HG02642 (cell line): ENCODE data around the gene CDC14A.
"Not testable (repeated sequence)": the region's sequence is repeated elsewhere in the genome, so short reads cannot be mapped to it uniquely, and the experiment has no call there.

Experiments
- ATAC-seq: cut with Tn5 transposase; IDR thresholded peaks from one replicate; pipeline ENCODE4 v1.9.1; 2021; ENCODE audit warnings: mild to moderate bottlenecking; ENCODE audit not compliant: unreplicated experiment, poor library complexity

The CDC14A gene

GRCh38 chr1:100332331-100332730 lies 20.0 kb upstream of the CDC14A start:
- ATAC-seq: no peak

DNA sequence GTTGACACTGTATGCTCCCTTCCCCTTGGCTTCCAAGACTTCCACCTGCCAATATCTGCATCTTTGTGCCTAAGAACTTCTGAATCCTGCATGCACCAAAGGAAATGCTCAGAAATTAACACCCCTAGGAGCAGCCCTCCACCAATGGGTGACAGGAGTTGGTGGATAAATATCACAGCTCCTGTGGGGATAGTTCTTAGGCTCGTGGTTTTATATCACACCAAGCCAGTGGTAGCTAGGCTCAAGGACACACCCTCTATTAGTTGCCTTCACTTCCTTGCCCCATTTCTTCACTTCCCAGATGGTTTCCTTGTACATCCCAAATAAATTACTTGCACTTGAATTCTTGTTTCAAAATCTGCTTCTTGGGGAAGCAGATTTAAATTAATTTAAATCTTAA lies 16.9 kb upstream of the CDC14A start:
- ATAC-seq: no peak

DNA sequence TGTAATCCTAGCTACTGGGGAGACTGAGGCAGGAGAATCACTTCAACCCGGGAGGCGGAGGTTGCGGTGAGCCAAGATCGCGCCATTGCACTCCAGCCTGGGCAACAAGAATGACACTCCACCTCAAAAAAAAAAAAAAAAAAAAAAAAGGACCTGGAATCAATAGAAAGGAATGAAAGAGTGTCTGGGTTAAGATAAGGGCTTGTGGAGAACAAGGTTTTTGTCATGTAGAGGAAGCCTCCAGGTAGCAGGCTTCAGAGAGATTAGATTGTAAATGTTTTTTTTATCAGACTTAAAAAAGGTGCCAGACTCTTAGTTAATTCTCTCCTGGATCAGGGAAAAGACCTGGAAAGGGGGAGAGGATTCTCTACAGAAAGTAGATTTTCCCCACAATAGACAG lies 14.4 kb upstream of the CDC14A start:
- not testable (repeated sequence) for ATAC-seq

DNA sequence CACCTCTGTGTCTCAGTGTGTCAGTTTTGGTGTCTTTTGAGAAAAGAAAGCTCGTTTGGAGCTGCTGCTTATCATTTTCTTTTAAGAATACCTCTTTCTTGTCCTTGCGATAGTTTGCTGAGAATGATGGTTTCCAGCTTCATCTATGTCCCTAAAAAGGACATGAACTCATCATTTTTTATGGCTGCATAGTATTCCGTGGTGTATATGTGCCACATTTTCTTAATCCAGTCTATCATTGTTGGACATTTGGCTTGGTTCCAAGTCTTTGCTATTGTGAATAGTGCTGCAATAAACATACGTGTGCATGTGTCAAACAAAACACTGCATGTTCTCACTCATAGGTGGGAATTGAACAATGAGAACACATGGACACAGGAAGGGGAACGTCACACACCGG lies 12.6 kb upstream of the CDC14A start:
- ATAC-seq: not testable (repeated sequence)

GRCh38 chr1:100340494-100340893 lies 11.8 kb upstream of the CDC14A start:
- ATAC-seq: no peak

DNA sequence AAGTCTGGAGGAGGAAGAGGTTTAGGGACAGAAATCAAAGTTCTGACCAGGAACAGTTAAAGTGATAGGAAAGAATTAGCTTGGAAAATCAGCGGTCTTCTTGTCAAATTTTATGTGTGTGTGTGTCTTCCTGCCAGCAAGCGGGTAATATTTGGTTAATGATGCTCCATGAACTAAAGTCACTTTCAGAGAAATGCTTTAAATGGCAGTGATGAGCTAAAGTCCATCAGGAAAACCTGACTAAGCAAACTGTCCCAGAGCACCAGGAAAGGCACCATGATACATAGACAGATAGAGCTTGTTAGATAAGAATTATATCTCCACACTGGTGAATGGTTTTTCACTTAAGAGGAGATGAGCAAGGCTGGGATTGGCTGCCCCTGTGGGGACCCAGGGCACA lies 10.0 kb upstream of the CDC14A start:
- ATAC-seq: no peak

GRCh38 chr1:100343897-100344296 lies 8.4 kb upstream of the CDC14A start:
- ATAC-seq: no peak

- no peak for ATAC-seq
Observed at GRCh38 chr1:100344774-100345173, 7.5 kb upstream of the CDC14A start.

GRCh38 chr1:100346387-100346786 lies 5.9 kb upstream of the CDC14A start:
- no peak for ATAC-seq

DNA sequence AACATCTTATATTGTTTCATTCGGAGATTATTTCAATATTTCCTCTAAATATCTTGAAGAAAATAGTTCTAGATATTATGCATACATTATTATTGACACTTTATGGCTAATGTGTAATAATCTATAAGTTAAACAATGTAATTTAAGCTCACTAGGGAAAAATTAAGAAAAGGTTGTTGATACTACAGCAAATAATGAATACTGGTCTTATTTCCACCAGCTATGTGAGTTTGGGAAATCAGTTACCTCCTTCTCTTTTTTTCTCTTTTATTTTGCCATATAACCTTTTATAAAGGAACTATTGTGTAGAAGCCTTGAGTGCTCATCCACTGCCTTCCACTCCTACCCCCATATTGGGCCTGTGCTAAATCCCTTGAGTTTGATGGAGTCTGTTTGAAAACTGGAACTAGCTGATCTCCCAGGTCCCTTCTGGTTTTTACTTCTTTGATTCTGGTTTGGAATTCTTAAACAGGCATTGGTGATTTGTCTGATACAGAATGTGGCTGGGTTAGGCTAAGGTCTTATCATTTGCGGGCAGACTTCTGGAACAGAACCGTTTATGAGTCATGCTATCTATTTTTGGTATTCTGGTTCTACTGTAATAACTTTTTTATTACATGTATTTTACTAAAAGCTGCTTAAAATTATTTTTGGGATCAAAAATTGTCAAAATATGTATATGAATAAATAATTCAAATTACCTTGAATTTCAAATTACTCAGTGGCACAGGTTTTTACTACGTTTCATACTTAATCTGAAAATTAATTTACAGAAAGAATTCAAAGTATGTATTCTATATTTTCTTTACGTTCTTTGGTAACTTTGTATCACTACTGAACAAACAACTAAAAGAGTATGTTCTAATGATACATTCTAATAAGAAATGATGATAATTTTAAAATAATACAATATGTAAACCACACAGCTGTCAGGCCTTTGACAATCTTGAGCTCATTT lies 5.0 kb upstream of the CDC14A start:
- no peak for ATAC-seq

- no peak for ATAC-seq
Observed at GRCh38 chr1:100348549-100349144, 3.7 kb upstream of the CDC14A start.

DNA sequence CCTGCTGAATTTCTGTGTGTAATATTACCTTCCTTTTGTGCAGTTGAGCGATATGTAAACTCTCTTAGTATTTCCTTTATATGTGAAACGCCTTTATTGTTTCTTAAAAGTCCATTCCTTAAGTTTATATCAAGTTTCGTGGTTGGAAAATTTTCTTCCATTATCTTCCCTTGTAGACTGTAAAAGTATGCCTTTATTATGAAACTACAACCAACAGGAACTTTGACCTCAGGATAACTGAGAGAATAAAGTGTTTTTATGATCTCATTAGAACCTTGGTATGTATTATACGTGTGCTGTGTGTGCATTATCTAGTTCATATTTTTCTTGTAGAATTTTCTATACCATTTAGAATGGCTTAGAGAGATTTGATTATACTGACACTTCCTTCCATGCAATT lies 3.1 kb upstream of the CDC14A start:
- ATAC-seq: no peak

DNA sequence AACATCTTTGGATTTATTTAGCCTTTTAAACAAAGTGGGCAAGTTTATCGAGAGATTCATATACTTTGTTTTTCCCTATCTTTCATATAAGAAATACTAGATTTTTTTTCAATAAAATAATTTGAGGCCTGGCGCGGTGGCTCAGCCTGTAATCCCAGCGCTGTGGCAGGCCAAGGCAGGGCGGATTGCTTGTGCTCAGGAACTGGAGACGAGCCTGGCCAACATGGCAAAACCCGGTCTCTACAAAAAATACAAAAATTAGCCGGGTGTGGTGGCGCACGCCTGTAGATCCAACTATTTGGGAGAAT lies 1.6 kb upstream of the CDC14A start:
- ATAC-seq: no peak

- peak; percentile 69 for ATAC-seq
Observed at GRCh38 chr1:100351095-100351887, 1.0 kb upstream of the CDC14A start.

GRCh38 chr1:100353071-100353801 lies 930 bp downstream of the CDC14A start:
- ATAC-seq: peak; percentile 23

- no peak for ATAC-seq
Observed at GRCh38 chr1:100353988-100354387, 1.7 kb downstream of the CDC14A start.

DNA sequence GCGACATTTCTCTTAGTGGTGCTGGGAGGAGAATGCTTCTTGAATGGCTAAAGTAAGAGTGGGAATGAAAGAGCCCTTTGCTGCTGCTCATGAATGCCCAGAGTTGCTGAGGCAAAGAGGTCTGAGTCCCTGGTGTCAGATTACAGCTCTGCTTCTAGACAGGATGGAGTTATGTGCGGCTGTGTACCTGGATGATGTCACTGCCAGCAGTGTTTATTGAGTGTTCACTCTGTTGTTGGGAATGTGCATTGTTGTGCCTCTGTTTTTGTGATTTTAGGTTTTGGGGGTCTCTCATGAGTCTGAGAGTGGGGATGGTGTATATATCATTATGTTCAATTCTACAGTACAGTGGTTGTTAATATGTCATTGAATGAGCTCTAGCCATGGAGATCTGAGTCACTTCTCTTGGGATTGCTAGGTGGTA lies 2.7 kb downstream of the CDC14A start:
- ATAC-seq: no peak

- no peak for ATAC-seq
Observed at GRCh38 chr1:100358210-100358609, 5.9 kb downstream of the CDC14A start.

DNA sequence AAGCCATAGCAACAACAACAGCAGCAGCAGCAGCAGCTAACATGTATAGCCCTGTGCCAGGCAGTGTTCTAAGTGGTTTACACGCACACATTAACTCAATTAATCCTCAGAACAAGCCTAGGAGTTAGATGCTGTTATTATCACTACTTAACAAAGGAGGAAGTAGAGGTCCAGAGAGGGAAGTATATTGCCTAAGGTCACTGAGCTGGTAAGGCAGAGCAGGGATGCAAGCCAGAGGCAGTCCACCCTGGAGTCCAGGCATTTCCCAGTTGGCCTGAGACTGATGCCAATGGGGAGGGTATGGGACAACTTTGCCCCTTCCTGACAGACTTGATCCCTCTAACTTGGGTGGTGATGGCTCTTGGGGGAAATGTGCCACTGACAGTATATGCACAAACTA lies 6.8 kb downstream of the CDC14A start:
- ATAC-seq: no peak

DNA sequence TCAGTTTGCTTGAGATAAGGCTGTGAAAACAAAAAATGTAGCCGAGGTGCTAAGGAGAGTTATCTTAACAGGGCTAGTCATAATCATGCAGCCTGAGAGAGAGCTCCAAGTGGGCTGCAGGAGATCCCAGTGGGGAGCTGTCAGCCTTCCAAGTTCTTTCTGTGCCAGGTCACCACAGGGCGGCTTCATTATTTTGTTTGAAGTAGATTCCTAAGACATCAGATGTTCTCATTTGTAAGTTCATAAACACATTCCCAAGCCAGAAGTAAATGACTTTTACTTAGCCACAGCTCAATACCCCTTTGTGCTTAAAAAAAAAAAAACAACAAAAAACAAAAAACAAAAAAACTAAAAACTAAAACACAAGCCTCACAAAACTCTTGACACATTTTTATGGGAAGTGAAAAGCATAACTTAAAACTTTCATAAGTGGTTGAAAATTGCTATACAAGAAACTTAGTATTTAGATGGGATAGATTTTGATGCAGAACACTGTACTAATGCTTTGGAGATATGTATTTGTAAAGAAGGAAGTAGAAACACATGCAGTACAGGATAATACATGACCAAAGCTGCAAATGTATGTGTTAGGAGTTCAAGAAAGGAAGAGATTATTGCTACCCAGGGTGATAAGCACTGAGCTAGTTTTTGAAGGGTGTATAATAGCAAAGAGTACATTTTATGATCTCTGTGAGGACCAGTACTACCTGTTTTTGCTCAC lies 8.6 kb downstream of the CDC14A start:
- no peak for ATAC-seq
